Astrocyte of the cerebellum (primary cell): ENCODE measurements around the gene SLC7A7.
"Not testable (repeated sequence)": the region's sequence is repeated elsewhere in the genome, so short reads cannot be mapped to it uniquely, and the experiment has no call there.

Source experiments
- DNase-seq: peaks from one replicate; pipeline ENCODE4 v3.0.0-alpha.2; 2011; ENCODE audit warnings: low read depth
- H3K4me3 ChIP-seq: 2 replicates; pipeline ENCODE4 v1.5.1; 2011; ENCODE audit warnings: mild to moderate bottlenecking, low read depth, low read length, moderate library complexity
- CTCF ChIP-seq: IDR thresholded peaks from 2 replicates; pipeline ENCODE4 v1.5.1; 2012; ENCODE audit warnings: low read length, low read depth, moderate library complexity, mild to moderate bottlenecking; ENCODE audit errors: missing control alignments
- in situ Hi-C: cut with HindIII; loops from 2 replicates; pipeline ENCODE4 v1.10.0; 2017; ENCODE audit warnings: low sequenced_read_pairs

The SLC7A7 gene

GRCh38 chr14:22808388-22809209 is 6.6 kb downstream of the SLC7A7 start:
- DNase-seq = no peak
- in situ Hi-C loops = no loop called here
- TF ChIP-seq CTCF = no peak
- H3K4me3 ChIP-seq = no peak overlapping the region

- DNase-seq = no peak
- no peak for TF ChIP-seq CTCF
- in situ Hi-C loops = no loop called here
- H3K4me3 ChIP-seq = no peak overlapping the region
These were observed 7.7 kb downstream of the SLC7A7 start for GRCh38 chr14:22807432-22808087.

- in situ Hi-C loops, DNase-seq, H3K4me3 ChIP-seq: not testable (repeated sequence)
These were observed 10.0 kb downstream of the SLC7A7 start for GRCh38 chr14:22805235-22805634.

- no peak overlapping the region for H3K4me3 ChIP-seq
- no peak for TF ChIP-seq CTCF
- no peak for DNase-seq
- in situ Hi-C loops = loop anchor here (5.0 kb wide), 1 partner anchor 36 kb away; the partner anchor contains the start of gene OXA1L
These were observed 11.6 kb downstream of the SLC7A7 start for GRCh38 chr14:22803687-22803974.

GRCh38 chr14:22802860-22803686 is 12.2 kb downstream of the SLC7A7 start:
- H3K4me3 ChIP-seq = no peak overlapping the region
- in situ Hi-C loops = loop anchor here (5.0 kb wide), 1 partner anchor 36 kb away; the partner anchor contains the start of gene OXA1L
- DNase-seq = no peak
- no peak for TF ChIP-seq CTCF

- in situ Hi-C loops = loop anchor here (5.0 kb wide), 1 partner anchor 34 kb away; the partner anchor contains the start of gene OXA1L
- no peak for DNase-seq
- no peak for TF ChIP-seq CTCF
- no peak overlapping the region for H3K4me3 ChIP-seq
These were observed 13.5 kb downstream of the SLC7A7 start for GRCh38 chr14:22801716-22802115.

GRCh38 chr14:22800346-22800745 is 14.9 kb downstream of the SLC7A7 start:
- no peak for DNase-seq
- TF ChIP-seq CTCF = no peak
- no peak overlapping the region for H3K4me3 ChIP-seq
- in situ Hi-C loops = loop anchor here (5.0 kb wide), 1 partner anchor 33 kb away; the partner anchor contains the start of gene OXA1L
